ENCODE results near the gene ADSL.

ADSL gene

GRCh38 chr22:40422558-40423309, 76.4 kb downstream of the ADSL start:
- no peak overlapping the region for H3K4me3 ChIP-seq (ENCODE audit: control insufficient read depth, low read depth, low read length)
- DNase-seq (ENCODE audit: low read depth) = no peak
- TF ChIP-seq CTCF (IDR thresholded peaks at IDR 0.05; ENCODE audit: control insufficient read depth, insufficient read depth, low read depth, low read length, missing control alignments) = no peak

GRCh38 chr22:40423310-40423688, 77.0 kb downstream of the ADSL start:
- TF ChIP-seq CTCF (IDR thresholded peaks at IDR 0.05; ENCODE audit: control insufficient read depth, insufficient read depth, low read depth, low read length, missing control alignments) = no peak
- DNase-seq (ENCODE audit: low read depth) = no peak

GRCh38 chr22:40423882-40424640, 77.8 kb downstream of the ADSL start:
- no peak overlapping the region for H3K4me3 ChIP-seq (ENCODE audit: control insufficient read depth, low read depth, low read length)
- no peak for DNase-seq (ENCODE audit: low read depth)
- TF ChIP-seq CTCF (IDR thresholded peaks at IDR 0.05; ENCODE audit: control insufficient read depth, insufficient read depth, low read depth, low read length, missing control alignments) = no peak

More at GRCh38 chr22:40423310-40423688, 77.0 kb downstream of the ADSL start:
- no peak overlapping the region for H3K4me3 ChIP-seq (ENCODE audit: control insufficient read depth, low read depth, low read length)

GRCh38 chr22:40425082-40425481, 78.8 kb downstream of the ADSL start:
- TF ChIP-seq CTCF (IDR thresholded peaks at IDR 0.05; ENCODE audit: control insufficient read depth, insufficient read depth, low read depth, low read length, missing control alignments) = no peak
- no peak for DNase-seq (ENCODE audit: low read depth)
- H3K4me3 ChIP-seq (ENCODE audit: control insufficient read depth, low read depth, low read length) = no peak overlapping the region

GRCh38 chr22:40426594-40427333, 80.5 kb downstream of the ADSL start:
- no peak for DNase-seq (ENCODE audit: low read depth)
- no peak overlapping the region for H3K4me3 ChIP-seq (ENCODE audit: control insufficient read depth, low read depth, low read length)
- no peak for TF ChIP-seq CTCF (IDR thresholded peaks at IDR 0.05; ENCODE audit: control insufficient read depth, insufficient read depth, low read depth, low read length, missing control alignments)

- DNase-seq (ENCODE audit: low read depth) = no peak
- H3K4me3 ChIP-seq (ENCODE audit: control insufficient read depth, low read depth, low read length) = no peak overlapping the region
- no peak for TF ChIP-seq CTCF (IDR thresholded peaks at IDR 0.05; ENCODE audit: control insufficient read depth, insufficient read depth, low read depth, low read length, missing control alignments)
These were observed 82.5 kb downstream of the ADSL start for GRCh38 chr22:40428796-40429195.
